Measurements from ENCODE around the gene MATCAP1. TPM values are rescaled to one million over a fixed set of nuclear protein-coding genes. Genes with fewer than 3 reads are reported as not detected.

The MATCAP1 gene
- total and polyA plus RNA-seq, 2 of the 13 experiments (the other 11 are each of a cell fraction or from before 2014, with no cell fraction given), result 11.2 to 24.5 TPM

DNA sequence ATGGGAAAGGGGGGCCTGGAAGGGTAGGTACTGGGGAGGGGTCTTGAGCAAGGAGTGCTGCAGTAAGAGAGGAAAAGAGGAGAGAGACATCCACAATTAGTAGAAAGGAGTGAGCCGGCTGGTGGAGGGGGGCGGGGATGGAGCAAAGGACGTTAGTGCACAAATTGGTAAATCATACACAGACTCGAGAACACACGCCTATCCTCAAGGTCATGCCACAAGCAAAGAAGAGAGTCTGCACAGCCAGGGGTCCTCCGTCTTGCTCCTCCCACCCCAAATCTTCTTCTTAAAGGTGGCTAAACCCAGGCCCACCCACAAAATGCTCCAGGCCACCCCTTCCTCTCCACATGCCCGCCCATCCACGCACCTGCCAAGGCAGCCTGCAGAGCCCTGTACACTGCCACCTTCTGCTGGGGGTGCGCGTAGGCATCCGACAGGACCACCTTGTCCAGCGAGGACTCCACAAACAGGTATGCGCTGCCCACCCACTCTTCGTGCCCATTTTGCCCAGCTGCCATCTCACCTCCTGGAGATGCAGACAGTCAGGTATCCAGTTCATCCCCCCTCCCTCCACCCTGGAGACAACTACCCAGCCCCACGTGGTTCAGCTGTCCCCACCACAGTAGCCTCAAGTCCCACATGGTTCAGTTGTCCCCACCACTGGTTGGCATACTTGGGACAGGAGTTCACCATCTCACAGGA is 27.5 kb downstream of the MATCAP1 start (continued):
- TF ChIP-seq ZBTB42 (CRISPR knock-in tag; IDR thresholded peaks at IDR 0.05), result no peak
- TF ChIP-seq, protein P1, sequence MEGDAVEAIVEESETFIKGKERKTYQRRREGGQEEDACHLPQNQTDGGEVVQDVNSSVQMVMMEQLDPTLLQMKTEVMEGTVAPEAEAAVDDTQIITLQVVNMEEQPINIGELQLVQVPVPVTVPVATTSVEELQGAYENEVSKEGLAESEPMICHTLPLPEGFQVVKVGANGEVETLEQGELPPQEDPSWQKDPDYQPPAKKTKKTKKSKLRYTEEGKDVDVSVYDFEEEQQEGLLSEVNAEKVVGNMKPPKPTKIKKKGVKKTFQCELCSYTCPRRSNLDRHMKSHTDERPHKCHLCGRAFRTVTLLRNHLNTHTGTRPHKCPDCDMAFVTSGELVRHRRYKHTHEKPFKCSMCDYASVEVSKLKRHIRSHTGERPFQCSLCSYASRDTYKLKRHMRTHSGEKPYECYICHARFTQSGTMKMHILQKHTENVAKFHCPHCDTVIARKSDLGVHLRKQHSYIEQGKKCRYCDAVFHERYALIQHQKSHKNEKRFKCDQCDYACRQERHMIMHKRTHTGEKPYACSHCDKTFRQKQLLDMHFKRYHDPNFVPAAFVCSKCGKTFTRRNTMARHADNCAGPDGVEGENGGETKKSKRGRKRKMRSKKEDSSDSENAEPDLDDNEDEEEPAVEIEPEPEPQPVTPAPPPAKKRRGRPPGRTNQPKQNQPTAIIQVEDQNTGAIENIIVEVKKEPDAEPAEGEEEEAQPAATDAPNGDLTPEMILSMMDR (CRISPR knock-in tag; IDR thresholded peaks at IDR 0.05), result peak; percentile 33; the same call in 1 of the 2 replicates
- TF ChIP-seq, protein P2, sequence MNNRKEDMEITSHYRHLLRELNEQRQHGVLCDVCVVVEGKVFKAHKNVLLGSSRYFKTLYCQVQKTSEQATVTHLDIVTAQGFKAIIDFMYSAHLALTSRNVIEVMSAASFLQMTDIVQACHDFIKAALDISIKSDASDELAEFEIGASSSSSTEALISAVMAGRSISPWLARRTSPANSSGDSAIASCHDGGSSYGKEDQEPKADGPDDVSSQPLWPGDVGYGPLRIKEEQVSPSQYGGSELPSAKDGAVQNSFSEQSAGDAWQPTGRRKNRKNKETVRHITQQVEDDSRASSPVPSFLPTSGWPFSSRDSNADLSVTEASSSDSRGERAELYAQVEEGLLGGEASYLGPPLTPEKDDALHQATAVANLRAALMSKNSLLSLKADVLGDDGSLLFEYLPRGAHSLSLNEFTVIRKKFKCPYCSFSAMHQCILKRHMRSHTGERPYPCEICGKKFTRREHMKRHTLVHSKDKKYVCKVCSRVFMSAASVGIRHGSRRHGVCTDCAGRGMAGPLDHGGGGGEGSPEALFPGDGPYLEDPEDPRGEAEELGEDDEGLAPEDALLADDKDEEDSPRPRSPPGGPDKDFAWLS (CRISPR knock-in tag; IDR thresholded peaks at IDR 0.05; ENCODE audit: borderline replicate concordance), result no peak
- TF ChIP-seq, protein P3, sequence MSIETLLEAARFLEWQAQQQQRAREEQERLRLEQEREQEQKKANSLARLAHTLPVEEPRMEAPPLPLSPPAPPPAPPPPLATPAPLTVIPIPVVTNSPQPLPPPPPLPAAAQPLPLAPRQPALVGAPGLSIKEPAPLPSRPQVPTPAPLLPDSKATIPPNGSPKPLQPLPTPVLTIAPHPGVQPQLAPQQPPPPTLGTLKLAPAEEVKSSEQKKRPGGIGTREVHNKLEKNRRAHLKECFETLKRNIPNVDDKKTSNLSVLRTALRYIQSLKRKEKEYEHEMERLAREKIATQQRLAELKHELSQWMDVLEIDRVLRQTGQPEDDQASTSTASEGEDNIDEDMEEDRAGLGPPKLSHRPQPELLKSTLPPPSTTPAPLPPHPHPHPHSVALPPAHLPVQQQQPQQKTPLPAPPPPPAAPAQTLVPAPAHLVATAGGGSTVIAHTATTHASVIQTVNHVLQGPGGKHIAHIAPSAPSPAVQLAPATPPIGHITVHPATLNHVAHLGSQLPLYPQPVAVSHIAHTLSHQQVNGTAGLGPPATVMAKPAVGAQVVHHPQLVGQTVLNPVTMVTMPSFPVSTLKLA (IDR thresholded peaks at IDR 0.05), result peak; percentile 59
- TF ChIP-seq ELF3 (CRISPR knock-in tag; IDR thresholded peaks at IDR 0.05), result no peak
- TF ChIP-seq SKI (IDR thresholded peaks at IDR 0.05; ENCODE audit: partially characterized antibody), result no peak
- no peak for TF ChIP-seq ZNF501 (CRISPR knock-in tag; IDR thresholded peaks at IDR 0.05)
- TF ChIP-seq, protein P4, sequence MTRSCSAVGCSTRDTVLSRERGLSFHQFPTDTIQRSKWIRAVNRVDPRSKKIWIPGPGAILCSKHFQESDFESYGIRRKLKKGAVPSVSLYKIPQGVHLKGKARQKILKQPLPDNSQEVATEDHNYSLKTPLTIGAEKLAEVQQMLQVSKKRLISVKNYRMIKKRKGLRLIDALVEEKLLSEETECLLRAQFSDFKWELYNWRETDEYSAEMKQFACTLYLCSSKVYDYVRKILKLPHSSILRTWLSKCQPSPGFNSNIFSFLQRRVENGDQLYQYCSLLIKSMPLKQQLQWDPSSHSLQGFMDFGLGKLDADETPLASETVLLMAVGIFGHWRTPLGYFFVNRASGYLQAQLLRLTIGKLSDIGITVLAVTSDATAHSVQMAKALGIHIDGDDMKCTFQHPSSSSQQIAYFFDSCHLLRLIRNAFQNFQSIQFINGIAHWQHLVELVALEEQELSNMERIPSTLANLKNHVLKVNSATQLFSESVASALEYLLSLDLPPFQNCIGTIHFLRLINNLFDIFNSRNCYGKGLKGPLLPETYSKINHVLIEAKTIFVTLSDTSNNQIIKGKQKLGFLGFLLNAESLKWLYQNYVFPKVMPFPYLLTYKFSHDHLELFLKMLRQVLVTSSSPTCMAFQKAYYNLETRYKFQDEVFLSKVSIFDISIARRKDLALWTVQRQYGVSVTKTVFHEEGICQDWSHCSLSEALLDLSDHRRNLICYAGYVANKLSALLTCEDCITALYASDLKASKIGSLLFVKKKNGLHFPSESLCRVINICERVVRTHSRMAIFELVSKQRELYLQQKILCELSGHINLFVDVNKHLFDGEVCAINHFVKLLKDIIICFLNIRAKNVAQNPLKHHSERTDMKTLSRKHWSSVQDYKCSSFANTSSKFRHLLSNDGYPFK (CRISPR knock-in tag; IDR thresholded peaks at IDR 0.05; ENCODE audit: borderline replicate concordance), result no peak
- no peak for TF ChIP-seq ZFP36 (IDR thresholded peaks at IDR 0.05; ENCODE audit: borderline replicate concordance, low read depth, low read length, partially characterized antibody)
- TF ChIP-seq ZFP1 (CRISPR knock-in tag; IDR thresholded peaks at IDR 0.05), result no peak
- TF ChIP-seq, protein P5, sequence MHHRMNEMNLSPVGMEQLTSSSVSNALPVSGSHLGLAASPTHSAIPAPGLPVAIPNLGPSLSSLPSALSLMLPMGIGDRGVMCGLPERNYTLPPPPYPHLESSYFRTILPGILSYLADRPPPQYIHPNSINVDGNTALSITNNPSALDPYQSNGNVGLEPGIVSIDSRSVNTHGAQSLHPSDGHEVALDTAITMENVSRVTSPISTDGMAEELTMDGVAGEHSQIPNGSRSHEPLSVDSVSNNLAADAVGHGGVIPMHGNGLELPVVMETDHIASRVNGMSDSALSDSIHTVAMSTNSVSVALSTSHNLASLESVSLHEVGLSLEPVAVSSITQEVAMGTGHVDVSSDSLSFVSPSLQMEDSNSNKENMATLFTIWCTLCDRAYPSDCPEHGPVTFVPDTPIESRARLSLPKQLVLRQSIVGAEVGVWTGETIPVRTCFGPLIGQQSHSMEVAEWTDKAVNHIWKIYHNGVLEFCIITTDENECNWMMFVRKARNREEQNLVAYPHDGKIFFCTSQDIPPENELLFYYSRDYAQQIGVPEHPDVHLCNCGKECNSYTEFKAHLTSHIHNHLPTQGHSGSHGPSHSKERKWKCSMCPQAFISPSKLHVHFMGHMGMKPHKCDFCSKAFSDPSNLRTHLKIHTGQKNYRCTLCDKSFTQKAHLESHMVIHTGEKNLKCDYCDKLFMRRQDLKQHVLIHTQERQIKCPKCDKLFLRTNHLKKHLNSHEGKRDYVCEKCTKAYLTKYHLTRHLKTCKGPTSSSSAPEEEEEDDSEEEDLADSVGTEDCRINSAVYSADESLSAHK (CRISPR knock-in tag; IDR thresholded peaks at IDR 0.05; ENCODE audit: borderline replicate concordance), result no peak
- TF ChIP-seq POLR2G (IDR thresholded peaks at IDR 0.05; ENCODE audit: low read depth, low read length), result no peak

Measured in HepG2 (cell line).